ENCODE measurements around the gene BOLL.
"Not testable (repeated sequence)": the region's sequence is repeated elsewhere in the genome, so short reads cannot be mapped to it uniquely, and the experiment has no call there.

Gene BOLL, protein sequence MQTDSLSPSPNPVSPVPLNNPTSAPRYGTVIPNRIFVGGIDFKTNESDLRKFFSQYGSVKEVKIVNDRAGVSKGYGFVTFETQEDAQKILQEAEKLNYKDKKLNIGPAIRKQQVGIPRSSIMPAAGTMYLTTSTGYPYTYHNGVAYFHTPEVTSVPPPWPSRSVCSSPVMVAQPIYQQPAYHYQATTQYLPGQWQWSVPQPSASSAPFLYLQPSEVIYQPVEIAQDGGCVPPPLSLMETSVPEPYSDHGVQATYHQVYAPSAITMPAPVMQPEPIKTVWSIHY

GRCh38 chr2:197784956-197785941, at the start of gene BOLL:
TSS of gene BOLL (minus strand) at chr2:197785319. CDS start at chr2:197781850, 3,469 bp downstream.
- no peak for FAIRE-seq

DNA sequence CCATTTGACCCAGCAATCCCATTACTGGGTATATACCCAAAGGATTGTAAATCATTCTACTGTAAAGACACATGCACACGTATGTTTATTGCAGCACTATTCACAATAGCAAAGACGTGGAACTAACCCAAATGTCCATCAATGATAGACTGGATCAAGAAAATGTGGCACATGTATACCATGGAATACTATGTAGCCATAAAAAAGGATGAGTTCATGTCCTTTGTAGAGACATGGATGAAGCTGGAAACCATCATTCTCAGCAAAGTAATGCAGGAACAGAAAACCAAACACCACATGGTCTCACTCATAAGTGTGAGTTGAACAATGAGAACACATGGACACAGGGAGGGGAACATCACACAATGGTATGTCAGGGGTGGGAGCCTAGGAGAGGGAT, 49.7 kb upstream of the BOLL start:
- FAIRE-seq: not testable (repeated sequence)

- no peak for FAIRE-seq
These were observed 43.5 kb upstream of the BOLL start for GRCh38 chr2:197828464-197829135.

DNA sequence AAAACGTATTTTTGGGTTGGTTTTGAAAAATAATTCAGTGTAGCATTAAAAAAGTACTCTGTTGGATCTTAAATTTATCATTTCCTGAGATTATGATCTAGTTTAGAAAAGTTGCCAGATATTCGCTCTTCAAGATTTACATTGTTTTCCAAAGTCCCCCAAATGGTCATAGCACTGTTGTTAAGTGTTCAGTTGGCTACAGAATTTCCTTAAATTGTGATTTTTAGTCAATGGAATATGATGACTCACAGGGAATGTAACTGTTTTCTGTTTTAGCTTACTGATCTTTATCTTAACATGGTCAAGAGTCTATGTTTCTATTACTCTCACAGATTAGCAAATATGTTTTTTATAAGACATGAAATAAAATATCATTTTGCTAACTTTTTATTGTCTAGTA, 42.5 kb upstream of the BOLL start:
- FAIRE-seq: no peak

GRCh38 chr2:197822333-197822732, 37.2 kb upstream of the BOLL start:
- no peak for FAIRE-seq

GRCh38 chr2:197821550-197822289, 36.6 kb upstream of the BOLL start:
- FAIRE-seq: no peak

DNA sequence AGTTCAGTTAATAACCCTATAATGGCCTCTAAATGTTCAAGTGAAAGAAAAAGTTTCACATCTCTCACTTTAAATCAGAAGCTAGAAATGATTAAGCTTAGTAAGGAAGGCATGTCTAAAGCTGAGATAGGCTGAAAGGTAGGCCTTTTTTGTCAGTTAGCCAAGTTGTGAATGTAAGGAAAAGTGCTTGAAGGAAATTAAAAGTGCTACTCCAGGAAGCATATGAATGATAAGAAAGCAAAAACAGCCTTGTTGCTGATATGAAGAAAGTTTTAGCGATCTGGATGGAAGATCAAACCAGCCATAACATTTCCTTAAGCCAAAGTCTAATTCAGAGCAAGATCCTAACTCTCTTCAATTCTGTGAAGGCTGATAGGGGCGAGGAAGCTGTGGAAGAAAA, 29.4 kb upstream of the BOLL start:
- FAIRE-seq: no peak

DNA sequence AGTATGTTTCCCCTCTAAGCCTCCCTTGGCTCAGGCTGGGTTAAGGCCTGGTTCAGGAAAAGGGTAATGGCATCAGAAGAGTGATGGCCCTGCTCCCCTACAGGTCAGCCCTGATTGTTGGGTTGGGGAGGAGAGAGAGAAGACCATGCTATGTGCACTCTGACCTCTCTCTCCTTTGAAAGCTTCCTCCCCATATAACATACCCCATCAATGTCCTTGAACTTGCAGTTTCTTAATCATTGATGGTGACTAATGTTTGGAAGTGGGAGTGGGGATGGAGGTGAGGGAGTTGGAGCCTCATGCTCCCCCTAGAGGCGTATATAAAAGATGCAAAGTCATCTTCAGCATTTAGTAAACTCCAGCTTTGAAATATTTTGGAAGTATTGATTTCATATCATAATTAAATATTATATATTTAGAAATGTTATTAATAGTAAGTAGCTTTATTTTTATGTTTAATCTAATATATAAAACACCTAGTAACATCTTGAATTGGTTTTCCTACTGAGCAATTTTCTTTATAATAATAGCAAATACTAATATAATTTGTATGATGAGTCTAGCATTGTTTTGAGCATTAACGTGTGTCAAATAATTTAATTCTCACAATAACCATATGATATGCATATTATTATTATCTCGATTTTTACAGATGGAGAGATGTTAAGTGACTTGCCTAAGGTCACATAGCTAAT, 28.1 kb upstream of the BOLL start:
- peak; percentile 85 for FAIRE-seq

GRCh38 chr2:197810491-197810890, 25.4 kb upstream of the BOLL start:
- FAIRE-seq: no peak

DNA sequence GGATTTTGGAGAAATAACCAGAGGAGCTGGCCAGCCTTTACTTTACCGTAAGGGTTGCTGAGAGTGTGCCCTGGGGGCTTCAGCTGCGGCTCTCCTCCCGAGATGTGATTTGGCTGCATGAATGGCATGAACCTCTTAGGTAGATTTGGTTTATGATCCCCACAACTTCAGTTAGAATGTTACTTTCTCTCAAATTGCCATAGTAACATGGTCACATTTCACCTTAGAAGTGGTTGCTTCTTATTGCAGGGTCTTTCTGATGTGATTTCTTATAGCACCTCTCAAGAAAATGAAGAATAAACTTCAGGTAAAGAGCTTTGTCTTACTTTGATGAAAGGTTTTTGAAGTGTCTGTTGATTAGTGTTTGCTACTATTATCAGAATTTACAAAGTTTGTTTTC, 24.9 kb upstream of the BOLL start:
- no peak for FAIRE-seq

DNA sequence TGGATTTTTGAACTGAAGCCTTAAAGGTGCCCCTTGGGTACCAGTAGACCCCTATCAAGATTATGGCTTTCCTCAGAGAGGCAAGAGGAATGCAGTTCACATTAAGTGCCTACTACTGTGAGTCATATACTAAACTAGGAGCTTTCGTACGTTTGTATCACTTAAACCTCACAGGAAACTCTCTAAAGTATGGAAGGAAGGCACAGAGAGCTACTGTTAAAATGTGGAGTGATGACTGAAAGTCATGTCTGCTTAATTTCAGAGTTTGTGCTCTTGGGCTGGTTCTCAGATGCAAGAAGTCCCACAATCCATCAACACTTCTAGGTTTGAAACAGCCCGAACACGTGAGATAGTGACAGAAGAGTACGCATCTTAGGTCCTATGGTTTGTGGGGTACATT, 23.9 kb upstream of the BOLL start:
- no peak for FAIRE-seq

DNA sequence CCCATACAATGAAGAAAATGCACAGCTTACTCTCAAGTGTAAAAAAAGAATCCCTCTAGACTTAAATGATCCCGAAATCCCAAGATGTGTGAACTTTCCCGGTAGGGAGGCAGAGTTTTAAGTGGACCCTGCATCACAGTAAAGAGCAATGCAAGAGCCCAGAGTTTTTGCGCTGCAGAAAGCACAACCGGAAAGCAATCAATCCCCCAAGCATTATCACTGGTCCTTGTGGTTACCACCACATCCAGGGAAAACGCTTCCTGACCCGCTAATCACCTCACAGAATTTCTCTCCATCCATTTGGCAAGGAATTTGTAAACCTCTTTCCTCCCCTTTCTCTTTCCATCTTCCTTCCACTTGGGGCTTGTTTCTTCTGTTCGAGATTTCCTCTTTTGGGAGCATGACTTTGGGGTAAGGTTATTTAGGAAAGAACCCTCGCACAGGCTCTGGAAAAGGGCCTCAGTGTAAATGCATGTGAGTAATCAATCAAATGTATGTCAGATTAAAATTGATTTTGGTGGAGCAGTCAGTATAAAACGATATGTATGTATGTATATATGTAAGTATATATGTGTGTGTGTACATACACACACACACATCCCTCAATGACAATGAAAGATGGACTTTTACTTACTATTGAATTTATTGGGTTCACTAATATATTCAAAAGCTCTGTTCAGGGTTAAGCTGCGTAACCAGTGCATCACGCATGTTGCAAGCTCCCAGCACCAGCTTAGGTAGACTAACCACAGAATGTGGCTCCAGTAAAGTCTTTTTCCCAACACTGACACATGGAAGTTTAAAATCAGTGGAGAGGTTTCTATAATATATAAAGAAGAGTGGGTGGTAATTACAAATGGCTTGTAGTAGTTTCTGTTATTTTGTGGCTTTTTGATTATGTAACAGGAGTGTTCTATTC, 20.9 kb upstream of the BOLL start:
- no peak for FAIRE-seq

- no peak for FAIRE-seq
These were observed 19.9 kb upstream of the BOLL start for GRCh38 chr2:197804758-197805714.

- FAIRE-seq: no peak
These were observed 19.1 kb upstream of the BOLL start, which contains the start of gene PLCL1 for GRCh38 chr2:197804049-197804757. TSS of gene PLCL1 (plus strand) at chr2:197804593.

GRCh38 chr2:197803033-197803444, 17.9 kb upstream of the BOLL start:
- FAIRE-seq: peak; percentile 86

DNA sequence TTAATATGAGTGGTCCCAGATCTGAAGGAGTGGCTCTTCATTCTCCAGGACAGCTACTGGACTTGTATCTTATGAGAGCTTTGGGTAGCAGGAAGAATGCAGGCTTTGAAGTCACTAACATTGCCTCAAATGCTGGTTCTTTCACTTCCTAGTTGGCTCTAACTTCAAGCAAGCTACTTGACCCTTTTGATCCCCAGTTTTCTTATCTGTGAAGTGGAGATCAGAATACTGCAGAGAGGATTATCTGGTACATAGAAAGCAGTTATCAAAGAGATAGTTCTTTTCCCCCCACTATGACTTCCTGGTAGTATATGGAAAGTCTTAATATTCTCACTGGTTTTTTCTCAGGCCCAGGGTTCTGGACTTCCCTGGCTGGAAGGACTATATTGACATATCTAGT, 15.9 kb upstream of the BOLL start:
- FAIRE-seq: no peak

GRCh38 chr2:197800091-197800490, 15.0 kb upstream of the BOLL start:
- FAIRE-seq: no peak

DNA sequence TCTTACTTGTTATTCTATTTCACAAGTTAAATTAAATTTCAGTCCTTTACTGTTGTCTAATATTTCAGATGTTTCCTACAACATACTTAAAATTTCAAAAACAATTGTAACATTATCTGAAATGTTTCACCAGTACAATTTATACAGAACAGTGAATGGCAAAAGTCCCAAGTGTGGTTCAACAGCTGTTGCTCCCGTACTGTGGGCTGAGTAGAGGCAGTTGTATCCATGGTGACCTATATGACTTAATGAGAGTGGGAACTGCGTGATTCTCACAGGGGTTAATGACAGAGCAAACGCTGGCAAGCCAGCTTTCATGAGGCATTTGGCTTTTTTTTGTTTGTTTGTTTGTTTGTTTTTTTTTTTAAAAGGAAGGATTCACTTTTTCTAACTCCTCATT, 13.9 kb upstream of the BOLL start:
- FAIRE-seq: no peak

GRCh38 chr2:197798187-197798586, 13.1 kb upstream of the BOLL start:
- no peak for FAIRE-seq
